ENCODE results near the gene MLLT10. TPM values are rescaled to one million over a fixed set of nuclear protein-coding genes. Genes with fewer than 3 reads are reported as not detected.
A peak's percentile ranks its signal among the peaks of the same experiment; 100 is the strongest.

Gene MLLT10
- total and polyA plus RNA-seq, 12 donors, result 8.5 to 41.1 (median 24.6) TPM

- Histone ChIP-seq H3K9me3 (no peaks in the 10 kb centered on the region), H3K4me1 (peaks cover 0 to 19% (median 0%) of the 10 kb centered on the region in 9 donors), H3K4me3 (no peak overlapping the region), H3K36me3 (peaks cover 0 to 46% (median 0%) of the 10 kb centered on the region in 9 donors), H3K27me3 (no peaks in the 10 kb centered on the region), H3K27ac (no peak overlapping the region)
- 77 to 80% methylated on average over 5 of the region's 5 CpGs for WGBS, 2 donors
- TF ChIP-seq CTCF (IDR thresholded peaks at IDR 0.05), result no peak
- intact Hi-C loops (cut with DNase I), result no loop called here
- no peak for ATAC-seq
- DNase-seq, result no peak
Observed at GRCh38 chr10:21693418-21693817, 159.4 kb downstream of the MLLT10 start.

- Histone ChIP-seq H3K9me3 (peaks cover 0 to 10% (median 5%) of the 10 kb centered on the region in 11 donors), H3K4me1 (peaks cover 0 to 19% (median 0%) of the 10 kb centered on the region in 9 donors), H3K27me3 (no peaks in the 10 kb centered on the region), H3K36me3 (peaks cover 0 to 47% (median 0%) of the 10 kb centered on the region in 9 donors), H3K4me3 (no peak overlapping the region), H3K27ac (no peak overlapping the region)
- intact Hi-C loops (cut with DNase I), result no loop called here
- TF ChIP-seq CTCF (IDR thresholded peaks at IDR 0.05), result no peak
- WGBS, 2 donors, result 87 to 91% methylated on average over 3 of the region's 3 CpGs
- DNase-seq, result no peak
- ATAC-seq, result peak in 1 of 8 donors; percentile 28
Observed at GRCh38 chr10:21694631-21695030, 160.6 kb downstream of the MLLT10 start.

GRCh38 chr10:21696302-21696701 is 162.3 kb downstream of the MLLT10 start:
- peaks cover 0 to 26% (median 21%) of the 10 kb centered on the region in 11 donors for H3K9me3 ChIP-seq
- H3K36me3 ChIP-seq, result peaks cover 0 to 49% (median 0%) of the 10 kb centered on the region in 9 donors
- ATAC-seq, result peak in 1 of 8 donors; percentile 52
- no peaks in the 10 kb centered on the region for H3K27me3 ChIP-seq
- no peak for DNase-seq
- TF ChIP-seq CTCF (IDR thresholded peaks at IDR 0.05), result no peak
- intact Hi-C loops (cut with DNase I), result no loop called here
- no peak overlapping the region for H3K27ac ChIP-seq
- H3K4me3 ChIP-seq, result no peak overlapping the region
- peaks cover 0 to 19% (median 0%) of the 10 kb centered on the region in 9 donors for H3K4me1 ChIP-seq

- TF ChIP-seq CTCF (IDR thresholded peaks at IDR 0.05), result no peak
- Histone ChIP-seq H3K4me3 (no peak overlapping the region), H3K9me3 (peaks cover 0 to 33% (median 24%) of the 10 kb centered on the region in 11 donors), H3K27me3 (no peaks in the 10 kb centered on the region), H3K27ac (no peak overlapping the region), H3K4me1 (peaks cover 0 to 19% (median 0%) of the 10 kb centered on the region in 9 donors), H3K36me3 (peaks cover 0 to 41% (median 0%) of the 10 kb centered on the region in 9 donors)
- intact Hi-C loops (cut with DNase I), result no loop called here
- WGBS, 2 donors, result 97 to 99% methylated on average over 3 of the region's 3 CpGs
- no peak for ATAC-seq
- DNase-seq, result no peak
Observed at GRCh38 chr10:21699575-21699974, 165.5 kb downstream of the MLLT10 start.

Measured in heart right ventricle (tissue), 16 donors.